ENCODE results near the gene USP36. TPM values are rescaled to one million over a fixed set of nuclear protein-coding genes. Genes with fewer than 3 reads are reported as not detected.
"Not testable (repeated sequence)": the region's sequence is repeated elsewhere in the genome, so short reads cannot be mapped to it uniquely, and the experiment has no call there.

USP36 gene
- total RNA-seq, 1 donor from 2014 or later = 58.6 TPM

DNA sequence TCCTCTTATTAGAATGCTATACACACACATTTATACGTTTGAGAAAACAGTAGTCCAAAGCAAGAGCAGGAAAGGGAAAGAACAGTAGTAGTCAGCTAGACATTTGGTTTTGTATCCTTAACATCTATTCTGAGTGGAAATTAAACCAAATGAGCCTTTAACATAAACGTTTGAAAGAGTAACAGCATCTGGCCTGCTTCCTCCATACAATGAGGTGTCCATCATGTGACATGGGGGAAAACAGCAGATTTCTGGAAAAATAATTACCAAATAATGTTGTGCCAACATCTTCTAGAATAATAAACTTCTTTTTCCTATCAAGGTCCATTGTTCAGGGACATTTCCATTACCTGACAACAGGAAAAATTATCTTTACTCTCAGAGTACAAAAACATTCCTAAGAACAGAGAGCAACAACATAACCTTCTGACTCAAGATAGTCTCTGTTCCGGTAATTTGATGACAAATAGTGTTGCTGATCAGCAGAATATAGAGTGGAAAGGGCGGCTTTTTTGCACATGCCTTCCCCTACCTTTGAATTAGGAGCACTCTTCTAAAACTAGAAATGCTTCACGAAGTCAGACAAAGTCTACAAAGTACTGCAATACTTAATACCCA, 78.7 kb downstream of the USP36 start:
- no peak for DNase-seq
- no peak for ATAC-seq
- H3K27ac ChIP-seq = no peak overlapping the region
- intact Hi-C loops (cut with DNase I) = no loop called here
- TF ChIP-seq, protein P1, sequence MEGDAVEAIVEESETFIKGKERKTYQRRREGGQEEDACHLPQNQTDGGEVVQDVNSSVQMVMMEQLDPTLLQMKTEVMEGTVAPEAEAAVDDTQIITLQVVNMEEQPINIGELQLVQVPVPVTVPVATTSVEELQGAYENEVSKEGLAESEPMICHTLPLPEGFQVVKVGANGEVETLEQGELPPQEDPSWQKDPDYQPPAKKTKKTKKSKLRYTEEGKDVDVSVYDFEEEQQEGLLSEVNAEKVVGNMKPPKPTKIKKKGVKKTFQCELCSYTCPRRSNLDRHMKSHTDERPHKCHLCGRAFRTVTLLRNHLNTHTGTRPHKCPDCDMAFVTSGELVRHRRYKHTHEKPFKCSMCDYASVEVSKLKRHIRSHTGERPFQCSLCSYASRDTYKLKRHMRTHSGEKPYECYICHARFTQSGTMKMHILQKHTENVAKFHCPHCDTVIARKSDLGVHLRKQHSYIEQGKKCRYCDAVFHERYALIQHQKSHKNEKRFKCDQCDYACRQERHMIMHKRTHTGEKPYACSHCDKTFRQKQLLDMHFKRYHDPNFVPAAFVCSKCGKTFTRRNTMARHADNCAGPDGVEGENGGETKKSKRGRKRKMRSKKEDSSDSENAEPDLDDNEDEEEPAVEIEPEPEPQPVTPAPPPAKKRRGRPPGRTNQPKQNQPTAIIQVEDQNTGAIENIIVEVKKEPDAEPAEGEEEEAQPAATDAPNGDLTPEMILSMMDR (IDR thresholded peaks at IDR 0.05) = no peak
- no peaks in the 10 kb centered on the region for H3K36me3 ChIP-seq
- no peaks in the 10 kb centered on the region for H3K27me3 ChIP-seq (ENCODE audit: low read depth)
- H3K4me3 ChIP-seq = no peak overlapping the region
- H3K9me3 ChIP-seq = no peaks in the 10 kb centered on the region
- peaks cover 76% of the 10 kb centered on the region for H3K4me1 ChIP-seq

DNA sequence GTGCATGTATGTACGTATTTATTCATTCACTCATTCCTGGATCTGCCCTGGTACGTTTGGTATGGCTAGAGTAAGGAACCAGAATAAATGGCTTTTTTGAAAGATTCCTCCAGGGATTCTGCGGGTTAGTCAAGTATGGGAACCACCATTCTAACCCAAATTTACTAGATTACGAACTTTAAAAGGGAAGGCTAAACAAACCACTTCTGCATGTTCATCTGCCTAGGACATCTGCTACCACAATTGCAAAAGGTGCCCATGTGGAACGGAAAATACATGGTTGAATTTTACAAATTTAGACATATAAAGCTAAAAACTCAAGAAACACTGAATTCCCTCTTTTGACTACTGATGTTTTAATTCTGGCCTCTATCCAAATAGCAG, 80.7 kb downstream of the USP36 start:
- ATAC-seq (no peak), DNase-seq (no peak)
- no peak overlapping the region for H3K4me3 ChIP-seq
- intact Hi-C loops (cut with DNase I) = no loop called here
- H3K27ac ChIP-seq = peak overlapping the region; percentile 80
- H3K9me3 ChIP-seq = no peaks in the 10 kb centered on the region
- TF ChIP-seq, protein P1 (IDR thresholded peaks at IDR 0.05) = no peak
- no peaks in the 10 kb centered on the region for H3K27me3 ChIP-seq (ENCODE audit: low read depth)
- H3K36me3 ChIP-seq = no peaks in the 10 kb centered on the region
- H3K4me1 ChIP-seq = peaks cover 58% of the 10 kb centered on the region

DNA sequence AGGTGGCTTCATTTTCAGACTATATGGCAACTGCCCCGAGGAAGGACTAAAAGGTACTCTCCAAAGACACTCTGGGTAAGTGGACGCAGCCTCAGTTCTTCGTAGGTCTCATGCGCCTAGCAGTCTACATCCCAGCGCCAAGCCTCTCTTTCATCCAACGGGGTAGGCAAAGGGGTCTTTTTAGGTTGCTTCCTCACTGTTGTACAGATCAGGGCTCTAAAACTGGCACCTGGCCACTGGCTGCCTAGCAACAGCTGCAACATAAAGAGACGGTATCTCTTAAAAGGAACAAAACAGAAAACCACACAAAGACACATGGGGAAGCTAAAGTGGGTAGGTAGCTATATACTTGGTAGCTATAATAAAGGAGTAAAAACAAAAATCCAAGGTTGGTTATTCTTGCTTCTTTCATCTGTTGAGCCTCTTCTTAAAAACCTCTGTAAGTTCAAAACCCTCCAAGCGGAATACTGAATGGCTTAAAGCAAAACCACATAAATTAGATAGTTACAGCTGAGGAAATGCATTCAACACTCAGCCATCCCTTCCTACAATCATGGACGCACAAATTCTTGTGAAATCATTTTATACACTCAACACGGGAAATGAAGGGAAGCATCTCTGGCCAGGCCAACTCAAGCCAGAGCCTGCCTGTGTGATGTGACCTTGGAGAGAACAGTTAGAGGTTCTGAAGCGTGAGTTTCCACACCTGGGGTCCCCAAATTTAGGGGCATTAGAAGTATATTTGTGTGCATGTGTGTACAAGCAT, 81.2 kb downstream of the USP36 start:
- intact Hi-C loops (cut with DNase I) = no loop called here
- Histone ChIP-seq H3K4me1 (peaks cover 56% of the 10 kb centered on the region), H3K27me3 (ENCODE audit: low read depth) (no peaks in the 10 kb centered on the region), H3K36me3 (no peaks in the 10 kb centered on the region), H3K27ac (peak overlapping the region; percentile 80), H3K9me3 (no peaks in the 10 kb centered on the region), H3K4me3 (peak overlapping the region; percentile 14)
- DNase-seq (peak; percentile 86), ATAC-seq (peak; percentile 82 to 89)
- TF ChIP-seq, protein P1 (IDR thresholded peaks at IDR 0.05) = no peak

DNA sequence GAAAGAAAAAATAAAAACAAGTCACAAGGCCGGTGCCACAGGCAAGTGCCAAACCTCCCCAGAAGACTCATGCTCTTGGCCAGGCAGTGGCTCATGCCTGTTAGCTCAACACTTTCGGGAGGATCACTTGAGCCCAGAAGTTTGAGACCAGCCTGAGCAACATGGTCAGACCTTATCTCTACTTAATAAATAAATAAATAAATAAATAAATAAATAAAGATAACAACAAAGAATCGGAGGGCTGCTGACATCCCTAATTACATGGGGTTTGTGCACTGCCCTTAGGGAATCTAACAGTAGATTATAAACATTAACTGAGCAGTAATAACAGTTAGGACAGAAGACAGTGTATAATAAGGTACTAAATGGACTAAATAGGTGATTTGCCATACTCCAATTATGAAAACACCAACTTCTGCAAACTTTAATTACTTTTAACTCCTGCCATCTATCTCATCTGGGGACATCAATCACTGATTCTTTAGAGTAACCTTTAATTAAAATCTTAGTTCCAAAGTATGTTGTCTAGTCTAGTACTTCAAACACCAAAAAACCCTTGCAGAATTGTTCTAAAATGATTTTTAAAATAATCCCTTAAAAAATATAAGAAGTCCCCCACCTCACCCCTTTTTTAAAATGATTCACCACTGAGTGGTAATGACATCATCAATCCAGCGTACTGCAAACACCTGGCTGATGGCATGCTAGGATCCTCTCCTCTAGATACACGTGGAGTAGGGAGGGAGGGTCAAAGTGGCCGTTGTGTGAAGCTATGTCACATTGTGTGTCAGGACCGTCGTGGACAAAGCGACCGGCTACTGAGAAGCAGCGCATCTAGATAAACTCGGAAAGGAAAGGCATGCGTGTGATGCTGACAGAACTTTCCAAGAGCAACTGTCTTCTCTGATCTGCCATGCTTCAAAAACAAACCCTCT, 87.0 kb downstream of the USP36 start:
- no peak for DNase-seq
- H3K36me3 ChIP-seq = no peaks in the 10 kb centered on the region
- TF ChIP-seq, protein P1 (IDR thresholded peaks at IDR 0.05) = no peak
- intact Hi-C loops (cut with DNase I) = no loop called here
- ATAC-seq = no peak
- H3K4me1 ChIP-seq = peaks cover 66% of the 10 kb centered on the region
- H3K27ac ChIP-seq = peak overlapping the region; percentile 36
- no peaks in the 10 kb centered on the region for H3K9me3 ChIP-seq
- H3K27me3 ChIP-seq (ENCODE audit: low read depth) = no peaks in the 10 kb centered on the region
- no peak overlapping the region for H3K4me3 ChIP-seq

DNA sequence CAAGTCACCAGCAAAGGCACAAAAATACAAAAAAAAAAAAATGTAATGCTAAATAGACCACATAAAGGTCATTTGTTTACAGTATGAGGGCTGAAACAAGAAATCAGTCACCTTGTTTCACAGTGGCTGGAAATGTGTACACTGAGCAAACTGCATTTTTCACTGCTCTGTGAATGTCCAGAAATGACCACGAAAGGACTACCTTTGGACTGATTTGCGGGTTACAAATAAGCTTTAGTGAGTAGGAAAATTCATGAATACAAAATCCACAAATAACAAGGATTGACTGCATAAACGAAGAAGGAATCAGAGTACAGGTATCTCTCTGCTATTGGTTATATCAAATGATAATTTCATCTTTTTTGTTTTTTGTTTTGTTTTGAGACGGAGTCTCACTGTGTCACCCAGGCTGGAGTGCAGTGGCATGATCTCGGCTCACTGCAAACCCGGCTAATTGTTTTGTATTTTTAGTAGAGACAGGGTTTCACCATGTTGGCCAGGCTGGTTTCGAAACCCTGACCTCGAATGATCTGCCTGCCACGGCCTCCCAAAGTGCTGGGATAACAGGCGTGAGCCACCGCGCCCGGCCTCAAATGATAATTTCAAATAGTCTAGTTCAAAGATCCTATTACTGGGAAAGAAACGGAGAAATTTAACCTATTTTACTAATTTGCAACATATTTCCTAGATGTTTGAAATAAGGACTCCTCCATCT, 89.0 kb downstream of the USP36 start:
- Histone ChIP-seq H3K36me3 (no peaks in the 10 kb centered on the region), H3K4me1 (peaks cover 72% of the 10 kb centered on the region), H3K4me3 (no peak overlapping the region), H3K9me3 (no peaks in the 10 kb centered on the region), H3K27ac (peak overlapping the region; percentile 47), H3K27me3 (ENCODE audit: low read depth) (no peaks in the 10 kb centered on the region)
- intact Hi-C loops (cut with DNase I) = no loop called here
- TF ChIP-seq, protein P1 (IDR thresholded peaks at IDR 0.05) = no peak
- DNase-seq (no peak), ATAC-seq (no peak)

DNA sequence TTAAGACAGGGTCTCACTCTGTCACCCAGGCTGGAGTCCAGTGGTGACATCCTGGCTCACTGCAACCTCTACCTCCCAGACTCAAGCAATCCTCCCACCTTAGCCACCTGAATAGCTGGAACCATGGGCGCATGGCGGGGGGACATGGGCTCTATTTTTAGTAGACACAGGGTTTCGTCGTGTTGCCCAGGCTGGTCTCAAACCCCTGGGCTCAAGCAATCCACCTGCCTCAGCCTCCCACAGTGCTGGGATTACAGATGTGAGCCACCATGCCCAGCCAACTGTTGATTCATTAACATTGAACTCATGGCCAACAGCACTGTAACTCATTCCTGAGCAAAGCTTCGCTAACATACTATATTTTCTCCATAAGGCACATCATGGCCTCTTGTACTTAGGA, 89.6 kb downstream of the USP36 start:
- Histone ChIP-seq H3K27ac (peak overlapping the region; percentile 0), H3K4me1 (peaks cover 78% of the 10 kb centered on the region)
- H3K27me3 ChIP-seq (ENCODE audit: low read depth); H3K9me3 ChIP-seq; H3K36me3 ChIP-seq; ATAC-seq; H3K4me3 ChIP-seq; DNase-seq; intact Hi-C loops (cut with DNase I): not testable (repeated sequence)

Measured in lower lobe of right lung (tissue), 2 donors.